HCT116 (cell line): ENCODE data around the gene C1orf167. TPM values are rescaled to one million over a fixed set of nuclear protein-coding genes. Genes with fewer than 3 reads are reported as not detected.

Source experiments
- ATAC-seq: fragments of 200-7000 bp; cut with Tn5 transposase; 2 replicates; pipeline ENCODE4 v1.9.1; 2020; ENCODE audit warnings: mild to moderate bottlenecking, moderate library complexity
- BruUV-seq: library from RNA; stranded (reverse); fragments of 400-500 nt; replicated peaks from 2 replicates; lab custom pipeline; 2021; lab: Mats Ljungman, UMichigan
- CTCF ChIA-PET: fragments of 300-600 bp; sonication (Branson Sonifier 250); formaldehyde crosslinking; loops from one replicate; lab custom pipeline; 2021; ENCODE audit warnings: antibody characterized with exemption; lab: Charles Lee
- POLR2A ChIA-PET: fragments of 300-600, 350-600 bp; sonication (Branson Sonifier 250); formaldehyde crosslinking; loops from one replicate; lab custom pipeline; 2021; ENCODE audit warnings: antibody characterized with exemption; lab: Charles Lee
- RAD21 ChIA-PET, 2 experiments: fragments of 300-600 bp; sonication (Branson Sonifier 250); formaldehyde crosslinking; loops; one replicate each; lab custom pipeline; 2023; ENCODE audit warnings: low total read pairs in 2 of 2; ENCODE audit not compliant: uncharacterized antibody in 2 of 2, unreplicated experiment in 2 of 2, low non-redundant PET in 1 of 2; lab: Charles Lee
- DNase-seq: peaks from one replicate; pipeline ENCODE4 v3.0.0-alpha.2; 2010; ENCODE audit warnings: low read depth, low spot score
- H2AFZ ChIP-seq: fragments of 200-600 bp; shearing (Covaris generic), sonication (generic); 2 replicates; pipeline ENCODE4 v1.6.1; 2017; ENCODE audit warnings: low read depth, mixed run types, mixed read lengths, antibody characterized with exemption, low read length; ENCODE audit not compliant: poor library complexity, severe bottlenecking
- H3K27ac ChIP-seq: 2 replicates; pipeline ENCODE4 v1.5.1; 2012; ENCODE audit warnings: low read depth, low read length
- H3K27me3 ChIP-seq: fragments of 200-600 bp; sonication (generic); 2 replicates; pipeline ENCODE4 v1.6.1; 2016; ENCODE audit warnings: mixed run types, low read length, mixed read lengths; ENCODE audit not compliant: insufficient read depth
- H3K36me3 ChIP-seq, 2 experiments: fragments of 200-500 bp in 1 of 2; fragments of 200-600 bp in 1 of 2; sonication (Bioruptor generic) in 1 of 2; sonication (generic) in 1 of 2; 2 replicates each; pipeline versions ENCODE4 v1.5.1 to v1.6.1; 2014 to 2016; ENCODE audit warnings: low read length in 2 of 2, inconsistent platforms in 1 of 2, mixed read lengths in 1 of 2, mixed run types in 1 of 2; ENCODE audit not compliant: insufficient read depth in 2 of 2, control insufficient read depth in 1 of 2
- H3K4me1 ChIP-seq, 2 experiments: fragments of 200-600 bp in 1 of 2; sonication (generic) in 1 of 2; 2 replicates each; pipeline versions ENCODE4 v1.5.1 to v1.6.1; 2012 to 2017; ENCODE audit warnings: low read length in 2 of 2, inconsistent platforms in 1 of 2, mild to moderate bottlenecking in 1 of 2, mixed read lengths in 1 of 2, mixed run types in 1 of 2, moderate library complexity in 1 of 2; ENCODE audit not compliant: insufficient read depth in 2 of 2, control insufficient read depth in 1 of 2
- H3K4me2 ChIP-seq: fragments of 200-600 bp; sonication (generic); 2 replicates; pipeline ENCODE4 v1.6.1; 2017; ENCODE audit warnings: mixed run types, low read length, mixed read lengths
- H3K4me3 ChIP-seq, 2 experiments: fragments of 200-600 bp in 1 of 2; sonication (generic) in 1 of 2; replicated peaks in 1 of 2; 2 replicates each; pipeline ENCODE4 v1.5.1; 2011 to 2016; ENCODE audit warnings: low read length in 2 of 2, control low read depth in 1 of 2, low read depth in 1 of 2, mild to moderate bottlenecking in 1 of 2, mixed read lengths in 1 of 2, mixed run types in 1 of 2
- H3K79me2 ChIP-seq: fragments of 200-600 bp; sonication (generic); 2 replicates; pipeline ENCODE4 v1.6.1; 2017; ENCODE audit warnings: mild to moderate bottlenecking, mixed run types, low read length, moderate library complexity, mixed read lengths; ENCODE audit not compliant: insufficient read depth
- H3K9ac ChIP-seq: fragments of 200-600 bp; sonication (generic); 2 replicates; pipeline ENCODE4 v1.6.1; 2016; ENCODE audit warnings: low read length, mixed read lengths
- H3K9me2 ChIP-seq: fragments of 200-600 bp; sonication (generic), shearing (Covaris generic); 2 replicates; pipeline ENCODE4 v1.6.1; 2017; ENCODE audit warnings: mixed run types, mild to moderate bottlenecking, moderate library complexity; ENCODE audit not compliant: insufficient read depth
- H3K9me3 ChIP-seq, 2 experiments: fragments of 200-500 bp in 1 of 2; fragments of 200-600 bp in 1 of 2; sonication (Bioruptor generic) in 1 of 2; sonication (generic) in 1 of 2; 2 replicates each; pipeline ENCODE4 v1.6.1; 2014 to 2017; ENCODE audit warnings: low read length in 2 of 2, mixed read lengths in 2 of 2, inconsistent platforms in 1 of 2, low read depth in 1 of 2, mild to moderate bottlenecking in 1 of 2, mixed run types in 1 of 2, moderate library complexity in 1 of 2; ENCODE audit not compliant: control insufficient read depth in 1 of 2, insufficient read depth in 1 of 2
- H4K20me1 ChIP-seq: fragments of 200-600 bp; sonication (generic), shearing (Covaris generic); 2 replicates; pipeline ENCODE4 v1.6.1; 2017; ENCODE audit warnings: mixed run types, mild to moderate bottlenecking, moderate library complexity; ENCODE audit not compliant: insufficient read depth
- ZNF274 ChIP-seq: fragments of 200-500 bp; sonication (Bioruptor generic); IDR thresholded peaks from 2 replicates; pipeline ENCODE4 v1.6.1; 2014; ENCODE audit warnings: mild to moderate bottlenecking, low read depth, low read length, inconsistent platforms
- intact Hi-C: fragments of 100-400 bp; cut with micrococcal nuclease; formaldehyde crosslinking; loops from 2 replicates; pipeline ENCODE4 v1.10.0; 2022
- total RNA-seq: library from RNA; stranded (reverse); gene quantifications from one replicate; pipeline ENCODE4 v1.2.1, GENCODE V29; 2021; ENCODE audit not compliant: unreplicated experiment
- TF ChIP-seq, protein P1 (sequence below): IDR thresholded peaks from 2 replicates; pipeline ENCODE4 v1.6.1; 2012; ENCODE audit warnings: low read depth
- TF ChIP-seq, protein P2 (sequence below): IDR thresholded peaks from 2 replicates; pipeline ENCODE4 v1.6.1; 2012

Gene C1orf167
- total RNA-seq, 1 experiment from 2014 or later = 0.12 TPM

DNA sequence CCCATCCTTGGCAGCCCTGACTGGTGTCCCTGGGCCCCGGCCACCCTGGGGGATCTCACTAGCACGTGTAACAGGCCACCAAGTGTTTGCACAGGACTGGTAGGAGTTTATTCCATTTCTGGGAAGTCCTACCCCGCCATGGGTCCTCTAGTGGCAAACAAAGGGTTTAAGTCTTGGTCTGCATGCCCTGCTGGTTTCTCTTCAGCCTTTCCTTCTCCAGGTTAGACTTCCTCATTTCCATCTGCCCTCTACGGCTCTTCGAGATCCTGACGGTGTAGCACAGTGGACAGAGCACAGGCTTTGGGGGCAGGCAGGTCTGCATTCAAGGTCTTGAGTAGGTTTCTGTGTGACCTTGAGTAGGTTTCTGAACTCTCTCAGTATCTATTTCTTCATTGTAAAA, 23.2 kb upstream of the C1orf167 start:
- H3K36me3 ChIP-seq = no peaks in the 10 kb centered on the region
- RAD21 ChIA-PET = no interaction called here
- no peaks in the 10 kb centered on the region for H3K9me3 ChIP-seq
- H3K27ac ChIP-seq = no peak overlapping the region
- H3K9me2 ChIP-seq = no peaks in the 10 kb centered on the region
- TF ChIP-seq, protein P1, sequence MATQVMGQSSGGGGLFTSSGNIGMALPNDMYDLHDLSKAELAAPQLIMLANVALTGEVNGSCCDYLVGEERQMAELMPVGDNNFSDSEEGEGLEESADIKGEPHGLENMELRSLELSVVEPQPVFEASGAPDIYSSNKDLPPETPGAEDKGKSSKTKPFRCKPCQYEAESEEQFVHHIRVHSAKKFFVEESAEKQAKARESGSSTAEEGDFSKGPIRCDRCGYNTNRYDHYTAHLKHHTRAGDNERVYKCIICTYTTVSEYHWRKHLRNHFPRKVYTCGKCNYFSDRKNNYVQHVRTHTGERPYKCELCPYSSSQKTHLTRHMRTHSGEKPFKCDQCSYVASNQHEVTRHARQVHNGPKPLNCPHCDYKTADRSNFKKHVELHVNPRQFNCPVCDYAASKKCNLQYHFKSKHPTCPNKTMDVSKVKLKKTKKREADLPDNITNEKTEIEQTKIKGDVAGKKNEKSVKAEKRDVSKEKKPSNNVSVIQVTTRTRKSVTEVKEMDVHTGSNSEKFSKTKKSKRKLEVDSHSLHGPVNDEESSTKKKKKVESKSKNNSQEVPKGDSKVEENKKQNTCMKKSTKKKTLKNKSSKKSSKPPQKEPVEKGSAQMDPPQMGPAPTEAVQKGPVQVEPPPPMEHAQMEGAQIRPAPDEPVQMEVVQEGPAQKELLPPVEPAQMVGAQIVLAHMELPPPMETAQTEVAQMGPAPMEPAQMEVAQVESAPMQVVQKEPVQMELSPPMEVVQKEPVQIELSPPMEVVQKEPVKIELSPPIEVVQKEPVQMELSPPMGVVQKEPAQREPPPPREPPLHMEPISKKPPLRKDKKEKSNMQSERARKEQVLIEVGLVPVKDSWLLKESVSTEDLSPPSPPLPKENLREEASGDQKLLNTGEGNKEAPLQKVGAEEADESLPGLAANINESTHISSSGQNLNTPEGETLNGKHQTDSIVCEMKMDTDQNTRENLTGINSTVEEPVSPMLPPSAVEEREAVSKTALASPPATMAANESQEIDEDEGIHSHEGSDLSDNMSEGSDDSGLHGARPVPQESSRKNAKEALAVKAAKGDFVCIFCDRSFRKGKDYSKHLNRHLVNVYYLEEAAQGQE = no peak
- TF ChIP-seq ZNF274 = no peak
- TF ChIP-seq, protein P2, sequence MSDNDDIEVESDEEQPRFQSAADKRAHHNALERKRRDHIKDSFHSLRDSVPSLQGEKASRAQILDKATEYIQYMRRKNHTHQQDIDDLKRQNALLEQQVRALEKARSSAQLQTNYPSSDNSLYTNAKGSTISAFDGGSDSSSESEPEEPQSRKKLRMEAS = no peak
- TF ChIP-seq, all 23 proteins: peak for 0
- intact Hi-C loops = no loop called here
- H3K79me2 ChIP-seq = peaks cover 11% of the 10 kb centered on the region
- H3K4me1 ChIP-seq = peaks cover 14 to 20% of the 10 kb centered on the region in 2 experiments
- H3K4me2 ChIP-seq = no peak overlapping the region
- no peak overlapping the region for H3K9ac ChIP-seq
- no peaks in the 10 kb centered on the region for H3K27me3 ChIP-seq
- ChIA-PET CTCF (no interaction called here), POLR2A (no interaction called here)
- no peak overlapping the region for H2AFZ ChIP-seq
- ATAC-seq = no peak
- no peak for DNase-seq
- BruUV-seq = no TSS peak
- H4K20me1 ChIP-seq = no peaks in the 10 kb centered on the region
- no peak overlapping the region for H3K4me3 ChIP-seq
